ENCODE data around the gene GARS1.

The GARS1 gene

DNA sequence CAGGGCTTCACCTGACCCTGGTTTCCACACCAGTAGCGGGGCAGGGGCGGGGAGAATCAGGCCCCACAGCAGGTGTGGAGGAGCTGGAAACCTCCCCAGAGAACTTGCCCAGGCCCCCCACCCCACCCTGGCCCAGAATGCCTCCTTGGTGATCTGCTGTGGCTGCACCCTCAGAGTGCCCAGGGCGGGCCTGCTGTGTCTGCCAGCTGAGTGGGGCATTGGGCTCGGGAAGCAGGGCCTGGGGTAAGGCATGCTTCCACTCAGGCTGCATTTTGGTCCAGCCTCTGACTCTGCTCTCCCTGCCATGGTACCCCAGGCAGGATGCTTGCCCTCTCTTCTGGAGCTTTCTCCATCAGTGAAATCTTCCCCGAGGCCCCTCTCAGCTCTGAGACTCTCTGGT lies 88.6 kb downstream of the GARS1 start:
- no peak for DNase-seq
